DMS114 treated with DMSO at 0.1 percent for 48 hours (cell line): ENCODE results near the gene AFAP1.

Source experiments
- DNase-seq: peaks from one replicate; lab custom pipeline; 2025; ENCODE audit not compliant: unreplicated experiment; lab: John Stamatoyannopoulos, UW

AFAP1 gene

DNA sequence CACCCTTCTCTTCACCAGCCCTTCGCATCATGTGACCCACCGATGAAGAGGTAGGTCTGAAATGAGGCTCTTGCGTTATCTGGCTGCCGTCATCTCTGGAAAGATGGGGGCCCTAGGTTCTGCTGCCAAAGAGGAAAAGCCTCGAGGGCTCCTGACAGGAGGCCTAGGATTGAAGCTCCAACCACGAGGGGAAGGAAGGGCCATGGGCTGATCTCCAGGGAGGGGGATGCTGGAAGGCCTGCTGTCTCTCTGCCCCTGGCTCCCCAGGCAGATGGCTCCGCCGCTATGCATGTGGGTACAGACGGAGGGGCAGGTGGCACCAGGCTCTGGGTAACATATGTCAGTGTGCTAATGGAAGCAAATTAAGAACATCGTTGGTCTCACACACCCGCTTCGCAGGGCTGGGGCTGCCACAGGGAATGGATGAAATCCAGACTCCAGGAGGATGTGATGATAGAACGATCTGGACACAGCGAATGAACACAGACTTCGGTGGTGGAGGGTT lies 44.9 kb downstream of the AFAP1 start:
- DNase-seq: no peak

DNA sequence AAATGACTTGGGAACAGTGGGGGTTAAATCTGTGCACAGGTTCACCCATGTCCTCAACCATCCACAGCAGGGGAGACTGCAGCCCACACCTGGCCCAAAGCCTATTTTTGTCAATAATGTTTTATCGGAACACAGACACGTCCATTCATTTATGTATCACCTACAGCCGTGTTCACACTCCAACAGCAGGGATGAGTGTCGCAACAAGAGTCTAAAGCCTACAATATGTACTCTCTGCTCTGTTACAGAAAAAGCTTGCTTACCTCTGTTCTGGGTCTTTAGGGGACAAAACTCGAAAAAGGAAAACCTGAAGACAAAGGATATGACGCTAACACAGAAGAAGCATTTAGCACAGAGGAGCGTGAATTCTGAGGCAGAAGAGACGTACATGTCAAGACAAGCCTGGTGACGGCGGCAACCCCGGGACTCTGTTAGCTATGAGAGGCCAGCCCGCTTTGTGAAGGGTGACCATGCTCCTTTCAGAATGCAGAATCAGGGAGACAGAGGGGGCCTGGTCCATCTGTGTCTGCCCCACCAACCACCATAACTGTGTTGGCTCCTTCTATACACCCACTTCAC lies 45.5 kb downstream of the AFAP1 start:
- no peak for DNase-seq

GRCh38 chr4:7893539-7893938 lies 46.1 kb downstream of the AFAP1 start:
- no peak for DNase-seq

GRCh38 chr4:7892212-7893019 lies 47.2 kb downstream of the AFAP1 start:
- no peak for DNase-seq

GRCh38 chr4:7890635-7891393 lies 48.8 kb downstream of the AFAP1 start:
- DNase-seq: no peak

DNA sequence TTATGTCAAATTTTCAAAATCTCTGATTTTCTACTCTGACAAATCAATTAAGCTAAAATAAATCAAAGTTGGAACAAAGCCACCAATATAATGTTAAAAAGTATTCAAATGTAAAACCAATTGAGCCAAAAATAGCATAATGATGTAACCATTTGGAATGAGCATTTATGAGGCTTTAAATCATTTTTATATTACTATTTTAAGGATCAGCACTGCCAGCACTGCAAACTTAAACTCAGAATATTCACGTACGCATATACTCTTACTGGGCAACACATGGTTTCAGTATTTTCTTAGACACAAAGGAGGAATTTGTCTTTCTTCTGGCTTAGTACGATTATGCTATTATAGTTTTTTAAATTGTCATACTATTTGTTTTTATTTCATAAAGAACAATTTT lies 52.2 kb downstream of the AFAP1 start:
- no peak for DNase-seq

GRCh38 chr4:7886007-7886973 lies 53.4 kb downstream of the AFAP1 start:
- no peak for DNase-seq

- no peak for DNase-seq
Measured at GRCh38 chr4:7885216-7886006, 54.2 kb downstream of the AFAP1 start.

- no peak for DNase-seq
Measured at GRCh38 chr4:7880683-7881082, 59.0 kb downstream of the AFAP1 start.

- no peak for DNase-seq
Measured at GRCh38 chr4:7879127-7879526, 60.5 kb downstream of the AFAP1 start.

GRCh38 chr4:7878323-7878722 lies 61.3 kb downstream of the AFAP1 start:
- no peak for DNase-seq

GRCh38 chr4:7877176-7877575 lies 62.5 kb downstream of the AFAP1 start:
- DNase-seq: no peak

GRCh38 chr4:7876201-7876875 lies 63.3 kb downstream of the AFAP1 start:
- no peak for DNase-seq

GRCh38 chr4:7874838-7875237 lies 64.8 kb downstream of the AFAP1 start:
- DNase-seq: no peak

GRCh38 chr4:7873881-7874280 lies 65.8 kb downstream of the AFAP1 start:
- DNase-seq: no peak

GRCh38 chr4:7872264-7872771 lies 67.3 kb downstream of the AFAP1 start:
- no peak for DNase-seq

DNA sequence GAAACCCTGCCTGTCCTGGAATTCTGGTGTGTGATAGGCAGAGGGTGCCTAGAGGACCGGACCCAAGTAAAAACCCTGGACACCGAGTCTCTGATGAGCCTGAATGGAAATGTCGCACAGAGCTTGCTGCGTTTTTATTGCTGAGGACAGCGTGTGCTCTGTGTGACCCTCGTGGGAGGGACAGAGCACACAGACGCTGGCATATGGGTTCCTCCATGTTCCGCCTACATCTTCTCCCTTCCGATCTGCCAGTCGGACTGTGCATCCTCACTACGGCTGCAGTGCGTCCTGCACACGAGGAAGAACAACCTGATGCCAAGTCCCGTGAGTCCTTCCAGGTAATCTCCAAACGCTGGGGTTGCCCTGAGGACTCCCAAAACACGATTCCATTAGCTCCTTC lies 68.3 kb downstream of the AFAP1 start:
- no peak for DNase-seq

DNA sequence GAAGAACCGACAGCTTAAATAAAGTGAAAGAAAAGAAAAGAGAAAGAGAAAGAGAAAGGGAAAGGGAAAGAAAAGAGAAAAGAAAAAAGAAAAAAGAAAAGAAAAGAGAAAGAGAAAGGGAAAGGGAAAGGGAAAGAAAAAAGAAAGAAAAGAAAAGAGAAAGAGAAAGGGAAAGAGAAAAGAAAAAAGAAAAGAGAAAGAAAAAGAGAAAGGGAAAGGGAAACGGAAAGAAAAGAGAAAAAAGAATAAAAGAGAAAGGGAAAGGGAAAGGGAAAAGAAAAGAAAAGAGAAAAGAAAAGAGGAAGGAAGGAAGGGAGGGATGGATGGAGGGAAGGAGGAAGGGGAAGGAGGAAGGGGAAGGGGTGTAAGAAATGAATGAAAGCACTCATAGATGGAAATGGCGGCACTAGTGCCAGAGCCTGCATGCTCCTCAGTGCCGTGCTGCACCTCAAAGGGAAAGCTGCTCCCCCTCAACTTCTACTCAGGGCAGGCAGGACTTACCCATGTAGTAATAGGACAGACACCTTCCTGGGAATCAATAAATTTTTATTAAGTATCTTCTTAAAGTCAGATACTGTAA lies 70.7 kb downstream of the AFAP1 start:
- no peak for DNase-seq

DNA sequence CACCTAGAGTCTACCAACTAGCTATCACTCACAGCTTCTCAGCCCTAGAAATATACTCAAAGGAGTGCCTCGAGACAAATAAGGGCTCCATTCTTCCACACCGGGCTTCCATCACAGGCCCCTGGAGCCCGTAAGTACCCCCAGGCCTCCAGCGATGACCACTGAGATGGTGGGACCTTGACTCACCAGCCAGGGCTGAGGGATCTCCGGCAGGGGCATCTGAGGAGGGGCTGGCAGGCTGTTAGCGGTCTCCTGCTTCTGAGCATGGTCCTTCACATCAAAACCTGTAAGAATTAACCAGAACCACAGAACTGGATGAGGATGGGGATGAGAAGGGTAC lies 71.3 kb downstream of the AFAP1 start:
- no peak for DNase-seq
